MCF 10A (cell line): ENCODE results near the gene FCMR. TPM values are rescaled to one million over a fixed set of nuclear protein-coding genes. Genes with fewer than 3 reads are reported as not detected.

Experiments used
- BruUV-seq: library from RNA; stranded (reverse); fragments of 400-500 nt; replicated peaks from 2 replicates; lab custom pipeline; 2021; lab: Mats Ljungman, UMichigan
- CTCF ChIA-PET: fragments of 300-600 bp; sonication (Branson Sonifier 250); formaldehyde crosslinking; extraction: SDS; loops from one replicate; lab custom pipeline; 2021; ENCODE audit warnings: antibody characterized with exemption, inconsistent platforms; lab: Yijun Ruan, JAX
- POLR2A ChIA-PET: fragments of 300-600, 350-650 bp; sonication (Branson Sonifier 250); formaldehyde crosslinking; extraction: SDS; loops from one replicate; lab custom pipeline; 2020; ENCODE audit warnings: antibody characterized with exemption, inconsistent platforms; lab: Yijun Ruan, JAX
- DNase-seq: peaks from one replicate; pipeline ENCODE4 v3.0.0-alpha.2; 2018; ENCODE audit not compliant: unreplicated experiment
- H3K27ac Mint-ChIP-seq: one replicate; pipeline ENCODE4 v1.8.0; 2022; ENCODE audit warnings: mild to moderate bottlenecking, low read depth, mixed read lengths; ENCODE audit not compliant: unreplicated experiment
- H3K27me3 Mint-ChIP-seq: one replicate; pipeline ENCODE4 v1.8.0; 2022; ENCODE audit warnings: mixed read lengths; ENCODE audit not compliant: insufficient read depth, unreplicated experiment
- H3K36me3 Mint-ChIP-seq: one replicate; pipeline ENCODE4 v1.8.0; 2022; ENCODE audit warnings: mild to moderate bottlenecking, moderate library complexity, mixed read lengths; ENCODE audit not compliant: insufficient read depth, unreplicated experiment
- H3K4me1 Mint-ChIP-seq: one replicate; pipeline ENCODE4 v1.8.0; 2022; ENCODE audit warnings: mixed read lengths; ENCODE audit not compliant: insufficient read depth, unreplicated experiment
- H3K4me3 Mint-ChIP-seq: one replicate; pipeline ENCODE4 v1.8.0; 2022; ENCODE audit warnings: mild to moderate bottlenecking, moderate library complexity, mixed read lengths; ENCODE audit not compliant: unreplicated experiment
- H3K9me3 Mint-ChIP-seq: one replicate; pipeline ENCODE4 v1.8.0; 2022; ENCODE audit warnings: mixed read lengths; ENCODE audit not compliant: unreplicated experiment
- CTCF ChIP-seq: fragments of 200-600 bp; IDR thresholded peaks from one replicate; pipeline ENCODE4 v1.8.0; 2022; ENCODE audit warnings: antibody characterized with exemption, mild to moderate bottlenecking; ENCODE audit not compliant: unreplicated experiment
- intact Hi-C: fragments of 100-400 bp; cut with micrococcal nuclease; formaldehyde crosslinking; loops from 2 replicates; pipeline ENCODE4 v1.14.1; 2022
- total RNA-seq: library from RNA; stranded (reverse); gene quantifications from 2 replicates; pipeline ENCODE4 v1.2.3, GENCODE V29; 2022

The FCMR gene
- total RNA-seq, 1 experiment from 2014 or later = 10.1 TPM

DNA sequence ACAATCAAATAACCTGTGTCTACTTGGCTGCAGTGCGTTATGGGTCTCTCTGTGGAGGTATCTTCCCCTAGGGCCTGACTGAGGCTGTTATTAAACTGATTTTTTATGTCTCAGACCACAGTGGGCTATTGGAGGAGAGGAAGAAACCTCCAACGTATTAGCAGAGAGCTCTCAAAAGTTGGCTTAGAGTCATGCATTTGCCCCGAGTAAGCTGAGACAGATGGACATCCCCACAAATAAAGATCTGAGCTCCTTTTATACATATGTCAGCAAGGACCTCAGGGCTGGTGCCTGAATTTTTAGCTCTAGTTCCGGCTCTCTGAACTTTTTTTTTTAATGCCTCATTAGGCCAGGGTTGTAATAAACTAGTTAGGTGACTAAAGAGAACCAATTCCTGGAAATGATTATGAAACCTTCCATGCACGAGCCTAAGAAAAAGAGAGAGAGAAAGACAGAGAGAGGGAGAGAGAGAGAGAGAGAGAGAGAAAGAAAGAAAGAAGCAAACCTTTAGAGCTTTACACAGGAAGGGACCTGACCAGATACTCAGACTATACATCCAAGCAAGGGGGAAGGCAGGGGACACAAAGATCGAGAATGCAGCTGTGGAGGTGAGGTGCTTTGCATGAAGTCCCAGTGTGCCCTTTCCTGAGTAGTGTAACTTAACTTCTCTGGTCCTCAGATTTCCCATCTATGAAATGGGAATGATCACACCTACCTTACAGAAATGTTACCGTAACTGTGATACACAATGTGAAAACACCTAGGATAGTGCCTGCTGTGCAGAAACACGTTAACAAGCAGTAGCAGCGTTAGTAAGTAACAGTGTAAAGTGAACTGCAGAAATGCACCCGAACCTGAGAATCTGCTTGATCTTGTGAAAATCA lies 33.0 kb upstream of the FCMR start:
- Mint-ChIP-seq H3K4me3 (no peak overlapping the region), H3K4me1 (peaks cover 8% of the 10 kb centered on the region), H3K27ac (no peak overlapping the region), H3K9me3 (no peaks in the 10 kb centered on the region), H3K27me3 (no peaks in the 10 kb centered on the region), H3K36me3 (no peaks in the 10 kb centered on the region)
- intact Hi-C loops = no loop called here
- BruUV-seq = no TSS peak
- TF ChIP-seq CTCF = no peak
- ChIA-PET CTCF (interaction anchor here (0.5 to 9.4 kb wide), 18 partner anchors 18 to 915 kb away, joined by 3 to 75 read pairs (median 4); partner anchors contain the start of gene FCMR), POLR2A (interaction anchor here (0.6 to 1.2 kb wide), 4 partner anchors 28 to 181 kb away, joined by 3 to 4 read pairs (median 4); partner anchors contain the start of gene PFKFB2)
- no peak for DNase-seq

- Mint-ChIP-seq H3K4me1 (peaks cover 8% of the 10 kb centered on the region), H3K36me3 (no peaks in the 10 kb centered on the region), H3K27ac (no peak overlapping the region), H3K4me3 (no peak overlapping the region), H3K27me3 (no peaks in the 10 kb centered on the region), H3K9me3 (no peaks in the 10 kb centered on the region)
- TF ChIP-seq CTCF = no peak
- ChIA-PET POLR2A (interaction anchor here (1.0 to 1.2 kb wide), 2 partner anchors 8 to 180 kb away, joined by 3 to 4 read pairs; no protein-coding TSS in a partner anchor), CTCF (interaction anchor here (1.0 to 1.9 kb wide), 6 partner anchors 32 to 492 kb away, joined by 3 to 6 read pairs (median 4); partner anchors contain the start of gene FCMR)
- intact Hi-C loops = no loop called here
- no peak for DNase-seq
- no TSS peak for BruUV-seq
These were observed 31.9 kb upstream of the FCMR start for GRCh38 chr1:206953626-206954025.

- no peak for DNase-seq
- H3K36me3 Mint-ChIP-seq = no peaks in the 10 kb centered on the region
These were observed 31.4 kb upstream of the FCMR start for GRCh38 chr1:206953126-206953525.

More at GRCh38 chr1:206953126-206953525, 31.4 kb upstream of the FCMR start:
- ChIA-PET POLR2A (interaction anchor here (1.0 kb wide), 1 partner anchor 9 kb away, joined by 4 read pairs; no protein-coding TSS in a partner anchor), CTCF (interaction anchor here (1.1 to 2.3 kb wide), 4 partner anchors 29 to 492 kb away, joined by 3 to 12 read pairs (median 4); no protein-coding TSS in a partner anchor)
- intact Hi-C loops = no loop called here
- H3K4me1 Mint-ChIP-seq = peaks cover 8% of the 10 kb centered on the region
- no peak overlapping the region for H3K27ac Mint-ChIP-seq
- no TSS peak for BruUV-seq
- no peaks in the 10 kb centered on the region for H3K27me3 Mint-ChIP-seq
- H3K4me3 Mint-ChIP-seq = no peak overlapping the region
- no peak for TF ChIP-seq CTCF
- no peaks in the 10 kb centered on the region for H3K9me3 Mint-ChIP-seq
